Calu3 (cell line): ENCODE results near the gene INSRR. TPM values are rescaled to one million over a fixed set of nuclear protein-coding genes. Genes with fewer than 3 reads are reported as not detected.

Experiments used
- BruUV-seq: library from RNA; stranded (reverse); fragments of 400-500 nt; replicated peaks from 2 replicates; lab custom pipeline; 2021; lab: Mats Ljungman, UMichigan
- CTCF ChIA-PET: fragments of 300-600 bp; sonication (Branson Sonifier 250); formaldehyde crosslinking; loops from one replicate; lab custom pipeline; 2022; ENCODE audit warnings: antibody characterized with exemption; lab: Charles Lee
- DNase-seq: peaks from one replicate; pipeline ENCODE4 v3.0.0; 2022
- H3K27ac Mint-ChIP-seq: one replicate; pipeline ENCODE4 v1.8.0; 2022; ENCODE audit warnings: mixed read lengths; ENCODE audit not compliant: unreplicated experiment
- H3K27me3 Mint-ChIP-seq: one replicate; pipeline ENCODE4 v1.8.0; 2022; ENCODE audit warnings: mixed read lengths; ENCODE audit not compliant: unreplicated experiment
- H3K36me3 Mint-ChIP-seq: one replicate; pipeline ENCODE4 v1.8.0; 2022; ENCODE audit warnings: mild to moderate bottlenecking, moderate library complexity, mixed read lengths; ENCODE audit not compliant: insufficient read depth, unreplicated experiment
- H3K4me1 Mint-ChIP-seq: one replicate; pipeline ENCODE4 v1.8.0; 2022; ENCODE audit warnings: mild to moderate bottlenecking, low read depth, mixed read lengths; ENCODE audit not compliant: unreplicated experiment
- H3K4me3 Mint-ChIP-seq: one replicate; pipeline ENCODE4 v1.8.0; 2022; ENCODE audit warnings: mild to moderate bottlenecking, low read depth, moderate library complexity, mixed read lengths; ENCODE audit not compliant: unreplicated experiment
- H3K9me3 Mint-ChIP-seq: one replicate; pipeline ENCODE4 v1.8.0; 2022; ENCODE audit warnings: low read depth, mixed read lengths; ENCODE audit not compliant: unreplicated experiment
- CTCF ChIP-seq: fragments of 200-600 bp; IDR thresholded peaks from one replicate; pipeline ENCODE4 v1.8.0; 2022; ENCODE audit warnings: antibody characterized with exemption; ENCODE audit not compliant: unreplicated experiment
- intact Hi-C: fragments of 100-400 bp; cut with micrococcal nuclease; formaldehyde crosslinking; loops from one replicate; pipeline ENCODE4 v1.10.0; 2022; ENCODE audit not compliant: unreplicated experiment
- total RNA-seq: library from RNA; stranded (reverse); gene quantifications from 2 replicates; pipeline ENCODE4 v1.2.3, GENCODE V29; 2022

The INSRR gene
- total RNA-seq, 1 experiment from 2014 or later = not detected

- TF ChIP-seq CTCF = no peak
- BruUV-seq = no TSS peak
- Mint-ChIP-seq H3K4me3 (no peak overlapping the region), H3K4me1 (peaks cover 14% of the 10 kb centered on the region), H3K36me3 (peaks cover 2% of the 10 kb centered on the region), H3K27ac (no peak overlapping the region), H3K9me3 (no peaks in the 10 kb centered on the region), H3K27me3 (peaks cover 86% of the 10 kb centered on the region)
- intact Hi-C loops = no loop called here
- CTCF ChIA-PET = no interaction called here
- DNase-seq = no peak
Measured at GRCh38 chr1:156901966-156902915, 43.3 kb upstream of the INSRR start.

- no peak for DNase-seq
- CTCF ChIA-PET = interaction anchor here (0.9 kb wide), 1 partner anchor 26 kb away, joined by 3 read pairs; no protein-coding TSS in a partner anchor
- H3K27me3 Mint-ChIP-seq = peaks cover 86% of the 10 kb centered on the region
- H3K9me3 Mint-ChIP-seq = no peaks in the 10 kb centered on the region
- TF ChIP-seq CTCF = no peak
- no TSS peak for BruUV-seq
- H3K27ac Mint-ChIP-seq = no peak overlapping the region
- no peaks in the 10 kb centered on the region for H3K36me3 Mint-ChIP-seq
- intact Hi-C loops = no loop called here
- peaks cover 14% of the 10 kb centered on the region for H3K4me1 Mint-ChIP-seq
- no peak overlapping the region for H3K4me3 Mint-ChIP-seq
Measured at GRCh38 chr1:156901590-156901900, 42.6 kb upstream of the INSRR start.

- no peaks in the 10 kb centered on the region for H3K36me3 Mint-ChIP-seq
- H3K9me3 Mint-ChIP-seq = no peaks in the 10 kb centered on the region
- intact Hi-C loops = no loop called here
- H3K4me3 Mint-ChIP-seq = no peak overlapping the region
- DNase-seq = no peak
- no TSS peak for BruUV-seq
- CTCF ChIA-PET = interaction anchor here (0.9 to 1.7 kb wide), 2 partner anchors 9 to 27 kb away, joined by 3 to 4 read pairs; no protein-coding TSS in a partner anchor
- H3K27me3 Mint-ChIP-seq = peaks cover 81% of the 10 kb centered on the region
- TF ChIP-seq CTCF = no peak
- H3K27ac Mint-ChIP-seq = no peak overlapping the region
- peaks cover 19% of the 10 kb centered on the region for H3K4me1 Mint-ChIP-seq
Measured at GRCh38 chr1:156900896-156901589, 42.1 kb upstream of the INSRR start.

GRCh38 chr1:156899956-156900718, 41.2 kb upstream of the INSRR start:
- Mint-ChIP-seq H3K27me3 (peaks cover 80% of the 10 kb centered on the region), H3K4me3 (no peak overlapping the region), H3K4me1 (peaks cover 19% of the 10 kb centered on the region), H3K27ac (no peak overlapping the region), H3K36me3 (no peaks in the 10 kb centered on the region), H3K9me3 (no peaks in the 10 kb centered on the region)
- no TSS peak for BruUV-seq
- CTCF ChIA-PET = interaction anchor here (0.6 to 1.7 kb wide), 5 partner anchors 8 to 273 kb away, joined by 3 to 6 read pairs (median 4); no protein-coding TSS in a partner anchor
- no peak for TF ChIP-seq CTCF
- DNase-seq = no peak
- intact Hi-C loops = loop anchor here (10.0 kb wide), 1 partner anchor 275 kb away; no protein-coding TSS in a partner anchor
